HL-60 (cell line): ENCODE measurements around the gene SLC37A3.

ENCODE experiments used
- CTCF ChIP-seq: IDR thresholded peaks from one replicate; pipeline ENCODE4 v1.5.1; 2011; ENCODE audit warnings: low read length, control low read depth, inconsistent platforms; ENCODE audit not compliant: insufficient read depth
- GABPA ChIP-seq: IDR thresholded peaks from 2 replicates; pipeline ENCODE4 v1.6.1; 2012; ENCODE audit warnings: low read depth
- POLR2AphosphoS5 ChIP-seq: IDR thresholded peaks from 2 replicates; pipeline ENCODE4 v1.6.1; 2012; ENCODE audit warnings: low read depth

GRCh38 chr7:140347218-140347617 lies 51.1 kb downstream of the SLC37A3 start:
- TF ChIP-seq POLR2AphosphoS5 (no peak), CTCF (no peak), GABPA (no peak)
